HG03108 (cell line): ENCODE data around the gene MED27.

ENCODE experiments used
- ATAC-seq: cut with Tn5 transposase; IDR thresholded peaks from one replicate; pipeline ENCODE4 v1.9.1; 2021; ENCODE audit warnings: moderate library complexity; ENCODE audit not compliant: unreplicated experiment

MED27 gene

GRCh38 chr9:131976157-131977108 is 103.2 kb downstream of the MED27 start:
- no peak for ATAC-seq

- ATAC-seq = no peak
Observed at GRCh38 chr9:131972889-131973288, 106.8 kb downstream of the MED27 start.

- ATAC-seq = no peak
Observed at GRCh38 chr9:131971482-131972074, 108.1 kb downstream of the MED27 start.

- ATAC-seq = no peak
Observed at GRCh38 chr9:131969469-131969989, 110.1 kb downstream of the MED27 start.

- no peak for ATAC-seq
Observed at GRCh38 chr9:131968632-131969031, 111.0 kb downstream of the MED27 start.

- no peak for ATAC-seq
Observed at GRCh38 chr9:131965841-131966240, 113.8 kb downstream of the MED27 start.

- ATAC-seq = no peak
Observed at GRCh38 chr9:131965103-131965502, 114.6 kb downstream of the MED27 start.

- no peak for ATAC-seq
Observed at GRCh38 chr9:131963072-131964030, 116.3 kb downstream of the MED27 start.

- ATAC-seq = no peak
Observed at GRCh38 chr9:131961496-131961880, 118.2 kb downstream of the MED27 start.

- no peak for ATAC-seq
Observed at GRCh38 chr9:131960851-131961495, 118.7 kb downstream of the MED27 start.

- no peak for ATAC-seq
Observed at GRCh38 chr9:131960311-131960710, 119.4 kb downstream of the MED27 start.

- no peak for ATAC-seq
Observed at GRCh38 chr9:131959887-131960286, 119.8 kb downstream of the MED27 start.

- ATAC-seq = no peak
Observed at GRCh38 chr9:131959056-131959455, 120.6 kb downstream of the MED27 start.

GRCh38 chr9:131954299-131954698 is 125.4 kb downstream of the MED27 start:
- no peak for ATAC-seq

GRCh38 chr9:131951905-131952304 is 127.8 kb downstream of the MED27 start:
- ATAC-seq = no peak

GRCh38 chr9:131951155-131951554 is 128.5 kb downstream of the MED27 start:
- ATAC-seq = no peak

- no peak for ATAC-seq
Observed at GRCh38 chr9:131950487-131950886, 129.2 kb downstream of the MED27 start.

- ATAC-seq = no peak
Observed at GRCh38 chr9:131946180-131946579, 133.5 kb downstream of the MED27 start.

GRCh38 chr9:131943351-131943841 is 136.3 kb downstream of the MED27 start:
- no peak for ATAC-seq

GRCh38 chr9:131942146-131942720 is 137.4 kb downstream of the MED27 start:
- no peak for ATAC-seq
